GM12878 (cell line): ENCODE measurements around the gene NPAS2. TPM values are rescaled to one million over a fixed set of nuclear protein-coding genes. Genes with fewer than 3 reads are reported as not detected.

Source experiments
- ATAC-seq: fragments of 200-7000 bp; cut with Tn5 transposase; 3 replicates; pipeline ENCODE4 v1.9.1; 2020; ENCODE audit warnings: mild to moderate bottlenecking, moderate library complexity
- BruUV-seq: library from RNA; stranded (reverse); fragments of 400-500 nt; replicated peaks from 2 replicates; lab custom pipeline; 2021; lab: Mats Ljungman, UMichigan
- CTCF ChIA-PET: fragments of 300-600 bp; sonication (Branson Sonifier 250); formaldehyde crosslinking; extraction: SDS; loops from one replicate; lab custom pipeline; 2021; ENCODE audit warnings: inconsistent platforms; lab: Yijun Ruan, JAX
- POLR2A ChIA-PET: fragments of 350-600 bp; formaldehyde crosslinking; extraction: SDS; loops from one replicate; lab custom pipeline; 2021; ENCODE audit warnings: inconsistent platforms; lab: Charles Lee
- RAD21 ChIA-PET: fragments of 300-600 bp; sonication (Branson Sonifier 250); formaldehyde crosslinking; loops from one replicate; lab custom pipeline; 2023; ENCODE audit warnings: antibody characterized with exemption; ENCODE audit not compliant: unreplicated experiment; lab: Charles Lee
- SMC1A ChIA-PET: fragments of 300-600 bp; sonication (Branson Sonifier 250); formaldehyde crosslinking; loops from one replicate; lab custom pipeline; 2023; ENCODE audit not compliant: unreplicated experiment, uncharacterized antibody; lab: Charles Lee
- DNase-seq: peaks from one replicate; pipeline ENCODE4 v3.0.0-alpha.2; 2011; ENCODE audit warnings: low read depth, low spot score
- FAIRE-seq: peaks from 3 replicates; lab custom pipeline; 2011; peaks lifted over from hg19 to GRCh38; lab: Jason Lieb, UNC
- H2AFZ ChIP-seq: 2 replicates; pipeline ENCODE4 v1.6.0; 2011; ENCODE audit warnings: low read depth, low read length, control low read depth; ENCODE audit not compliant: control insufficient read depth
- H3K27ac ChIP-seq: 2 replicates; pipeline ENCODE4 v1.5.1; 2011; ENCODE audit warnings: control low read depth; ENCODE audit not compliant: control insufficient read depth, insufficient read depth
- H3K27me3 ChIP-seq, 2 experiments: replicated peaks in 1 of 2; 2 replicates each; pipeline versions ENCODE4 v1.6.0 to v1.6.1; 2011; ENCODE audit warnings: low read length in 1 of 2; ENCODE audit not compliant: control insufficient read depth in 2 of 2, insufficient read depth in 2 of 2
- H3K36me3 ChIP-seq, 2 experiments: 2 replicates each; pipeline ENCODE4 v1.5.1; 2011; ENCODE audit warnings: low read length in 1 of 2; ENCODE audit not compliant: control insufficient read depth in 2 of 2, insufficient read depth in 2 of 2
- H3K4me1 ChIP-seq: 2 replicates; pipeline ENCODE4 v1.6.1; 2011; ENCODE audit warnings: mild to moderate bottlenecking, low read length, moderate library complexity, mixed read lengths; ENCODE audit not compliant: control insufficient read depth, insufficient read depth
- H3K4me2 ChIP-seq: 2 replicates; pipeline ENCODE4 v1.6.0; 2011; ENCODE audit warnings: control low read depth; ENCODE audit not compliant: control insufficient read depth, insufficient read depth
- H3K4me3 ChIP-seq: fragments of 200-600 bp; sonication (generic); 2 replicates; pipeline ENCODE4 v1.5.1; 2016
- H3K79me2 ChIP-seq: 2 replicates; pipeline ENCODE4 v1.6.0; 2011; ENCODE audit warnings: low read length; ENCODE audit not compliant: control insufficient read depth, insufficient read depth
- H3K9ac ChIP-seq: 2 replicates; pipeline ENCODE4 v1.8.0; 2011; ENCODE audit warnings: low read length, control low read depth, mixed read lengths; ENCODE audit not compliant: control insufficient read depth, insufficient read depth
- H3K9me3 ChIP-seq: replicated peaks from 3 replicates; pipeline ENCODE4 v1.5.1; 2011; ENCODE audit warnings: mild to moderate bottlenecking, low read length; ENCODE audit not compliant: control insufficient read depth, insufficient read depth
- H4K20me1 ChIP-seq: 2 replicates; pipeline ENCODE4 v1.6.0; 2011; ENCODE audit not compliant: control insufficient read depth, insufficient read depth
- CBFB ChIP-seq: IDR thresholded peaks from 2 replicates; pipeline ENCODE4 v1.6.1; 2016; ENCODE audit warnings: antibody characterized with exemption, low read depth
- CBX3 ChIP-seq: fragments of 200-600 bp; sonication (generic); IDR thresholded peaks from 2 replicates; pipeline ENCODE4 v1.6.1; 2016; ENCODE audit warnings: low read depth, borderline replicate concordance
- CEBPB ChIP-seq, 2 experiments: fragments of 150-350 bp in 1 of 2; IDR thresholded peaks; 2 replicates each; pipeline ENCODE4 v1.6.1; 2012 to 2014; ENCODE audit warnings: low read depth in 2 of 2, low read length in 2 of 2, borderline replicate concordance in 1 of 2, inconsistent platforms in 1 of 2
- GABPA ChIP-seq: IDR thresholded peaks from 2 replicates; pipeline ENCODE4 v1.6.1; 2014; ENCODE audit warnings: antibody characterized with exemption, low read depth, mild to moderate bottlenecking, inconsistent platforms
- MEF2A ChIP-seq: IDR thresholded peaks from 2 replicates; pipeline ENCODE4 v1.6.1; 2011; ENCODE audit warnings: low read depth, mild to moderate bottlenecking, low read length, moderate library complexity; ENCODE audit not compliant: insufficient read depth
- SMAD5 ChIP-seq: IDR thresholded peaks from 2 replicates; pipeline ENCODE4 v1.6.1; 2016; ENCODE audit warnings: antibody characterized with exemption, low read depth
- WGBS: methylation state at CpG from one replicate; pipeline ENCODE4 v1.1.6; 2016; ENCODE audit warnings: low lambda C conversion rate; ENCODE audit not compliant: insufficient replicate concordance, insufficient coverage; ENCODE audit errors: missing lambda C conversion rate; 5-methylcytosine and 5-hydroxymethylcytosine counted together
- in situ Hi-C: fragments of 300-500 bp; cut with MboI; formaldehyde crosslinking; loops from 9 replicates; pipeline ENCODE4 v1.14.3; 2018; ENCODE audit warnings: mixed read lengths
- intact Hi-C: fragments of 100-400 bp; cut with micrococcal nuclease; formaldehyde crosslinking; loops from one replicate; pipeline ENCODE4 v1.14.2; 2022; ENCODE audit not compliant: unreplicated experiment
- polyA plus RNA-seq, 11 experiments: library from polyadenylated mRNA; depleted of rRNA in 4 of 11; unstranded in 6 of 11; stranded (reverse) in 5 of 11; fragments of >200 nt; fragmentation: Nextera tagmentation in 4 of 11; fragmentation: Illumina TruSeq in 1 of 11; extraction: Ambion mirVana in 4 of 11; extraction: Trizol in 1 of 11; gene quantifications; 1 replicate in 1 of 11; 2 replicates in 10 of 11; pipeline versions ENCODE4 v1.2.1 to v1.2.3, GENCODE V29; 2011 to 2016; ENCODE audit warnings: inconsistent platforms in 2 of 11, missing spikeins in 2 of 11, low read depth in 1 of 11
- total RNA-seq, 4 experiments: library from RNA; depleted of rRNA in 3 of 4; stranded (reverse); fragments of >200 nt in 3 of 4; fragmentation: Illumina TruSeq in 1 of 4; extraction: Trizol in 1 of 4; gene quantifications; 2 replicates each; pipeline versions ENCODE4 v1.2.1 to v1.2.3, GENCODE V29; 2013 to 2021
- TF ChIP-seq, protein P1 (sequence below): IDR thresholded peaks from 2 replicates; pipeline ENCODE4 v1.6.1; 2012; ENCODE audit warnings: low read depth, low read length, improper control_type of control experiment
- TF ChIP-seq, protein P2 (sequence below): fragments of 450-650 bp; IDR thresholded peaks from 2 replicates; pipeline ENCODE4 v1.6.1; 2014; ENCODE audit warnings: mild to moderate bottlenecking
- TF ChIP-seq, protein P3 (sequence below): fragments of 450-650 bp; formaldehyde crosslinking; IDR thresholded peaks from 2 replicates; pipeline ENCODE4 v1.4.0; 2022; ENCODE audit warnings: mild to moderate bottlenecking, moderate library complexity
- TF ChIP-seq, protein P4 (sequence below): IDR thresholded peaks from 2 replicates; pipeline ENCODE4 v1.6.1; 2012; ENCODE audit warnings: low read depth, low read length, improper control_type of control experiment
- TF ChIP-seq, protein P5 (sequence below): fragments of 450-650 bp; IDR thresholded peaks from 2 replicates; pipeline ENCODE4 v1.6.1; 2017; ENCODE audit warnings: borderline replicate concordance
- TF ChIP-seq, protein P6 (sequence below): fragments of 450-650 bp; formaldehyde crosslinking; IDR thresholded peaks from 2 replicates; pipeline ENCODE4 v1.5.0; 2022; ENCODE audit warnings: mild to moderate bottlenecking, missing genetic modification characterization

The NPAS2 gene
- total and polyA plus RNA-seq, 10 of the 15 experiments (the other 5 are each of a cell fraction or from before 2014, with no cell fraction given) = 0.08 TPM; not detected in 9

DNA sequence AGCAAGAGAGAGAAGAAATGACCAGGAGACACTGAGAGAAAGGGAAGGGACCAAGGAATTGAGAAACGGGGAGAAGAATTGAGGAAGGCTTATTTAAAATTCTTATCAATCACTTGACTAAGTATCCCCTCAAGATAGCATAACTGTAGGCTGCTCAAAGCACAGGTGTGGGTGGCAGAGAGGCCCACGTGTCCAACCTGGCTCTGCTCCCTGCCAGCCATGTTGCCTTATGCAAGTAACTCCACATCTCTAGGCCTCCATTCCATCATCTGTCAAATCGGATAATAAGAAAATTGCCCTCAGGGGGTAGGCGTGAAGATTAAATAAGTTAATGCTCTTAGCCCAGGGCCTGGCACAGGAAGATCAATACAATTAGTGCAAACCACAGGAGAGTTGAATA, 7.4 kb upstream of the NPAS2 start:
- Histone ChIP-seq H3K9me3 (no peaks in the 10 kb centered on the region), H3K4me2 (no peak overlapping the region), H3K4me1 (no peaks in the 10 kb centered on the region), H3K27me3 (peaks cover 3 to 4% of the 10 kb centered on the region in 2 experiments; a peak in 3 of 4 replicates), H3K79me2 (no peaks in the 10 kb centered on the region), H3K36me3 (no peaks in the 10 kb centered on the region), H2AFZ (no peak overlapping the region), H3K4me3 (no peak overlapping the region), H3K9ac (no peak overlapping the region), H4K20me1 (no peaks in the 10 kb centered on the region), H3K27ac (no peak overlapping the region)
- no TSS peak for BruUV-seq
- RAD21 ChIA-PET = no interaction called here
- TF ChIP-seq, protein P1, sequence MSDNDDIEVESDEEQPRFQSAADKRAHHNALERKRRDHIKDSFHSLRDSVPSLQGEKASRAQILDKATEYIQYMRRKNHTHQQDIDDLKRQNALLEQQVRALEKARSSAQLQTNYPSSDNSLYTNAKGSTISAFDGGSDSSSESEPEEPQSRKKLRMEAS = no peak
- TF ChIP-seq, protein P2, sequence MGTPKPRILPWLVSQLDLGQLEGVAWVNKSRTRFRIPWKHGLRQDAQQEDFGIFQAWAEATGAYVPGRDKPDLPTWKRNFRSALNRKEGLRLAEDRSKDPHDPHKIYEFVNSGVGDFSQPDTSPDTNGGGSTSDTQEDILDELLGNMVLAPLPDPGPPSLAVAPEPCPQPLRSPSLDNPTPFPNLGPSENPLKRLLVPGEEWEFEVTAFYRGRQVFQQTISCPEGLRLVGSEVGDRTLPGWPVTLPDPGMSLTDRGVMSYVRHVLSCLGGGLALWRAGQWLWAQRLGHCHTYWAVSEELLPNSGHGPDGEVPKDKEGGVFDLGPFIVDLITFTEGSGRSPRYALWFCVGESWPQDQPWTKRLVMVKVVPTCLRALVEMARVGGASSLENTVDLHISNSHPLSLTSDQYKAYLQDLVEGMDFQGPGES = no peak
- TF ChIP-seq SMAD5 (no peak), MEF2A (no peak), CBFB (no peak), CBX3 (no peak), CEBPB (IDR thresholded peaks at IDR 0.05; ENCODE audit: borderline replicate concordance in 1 of 2, low read depth in 2 of 2, low read length in 2 of 2) (no peak), GABPA (no peak)
- TF ChIP-seq, protein P3, sequence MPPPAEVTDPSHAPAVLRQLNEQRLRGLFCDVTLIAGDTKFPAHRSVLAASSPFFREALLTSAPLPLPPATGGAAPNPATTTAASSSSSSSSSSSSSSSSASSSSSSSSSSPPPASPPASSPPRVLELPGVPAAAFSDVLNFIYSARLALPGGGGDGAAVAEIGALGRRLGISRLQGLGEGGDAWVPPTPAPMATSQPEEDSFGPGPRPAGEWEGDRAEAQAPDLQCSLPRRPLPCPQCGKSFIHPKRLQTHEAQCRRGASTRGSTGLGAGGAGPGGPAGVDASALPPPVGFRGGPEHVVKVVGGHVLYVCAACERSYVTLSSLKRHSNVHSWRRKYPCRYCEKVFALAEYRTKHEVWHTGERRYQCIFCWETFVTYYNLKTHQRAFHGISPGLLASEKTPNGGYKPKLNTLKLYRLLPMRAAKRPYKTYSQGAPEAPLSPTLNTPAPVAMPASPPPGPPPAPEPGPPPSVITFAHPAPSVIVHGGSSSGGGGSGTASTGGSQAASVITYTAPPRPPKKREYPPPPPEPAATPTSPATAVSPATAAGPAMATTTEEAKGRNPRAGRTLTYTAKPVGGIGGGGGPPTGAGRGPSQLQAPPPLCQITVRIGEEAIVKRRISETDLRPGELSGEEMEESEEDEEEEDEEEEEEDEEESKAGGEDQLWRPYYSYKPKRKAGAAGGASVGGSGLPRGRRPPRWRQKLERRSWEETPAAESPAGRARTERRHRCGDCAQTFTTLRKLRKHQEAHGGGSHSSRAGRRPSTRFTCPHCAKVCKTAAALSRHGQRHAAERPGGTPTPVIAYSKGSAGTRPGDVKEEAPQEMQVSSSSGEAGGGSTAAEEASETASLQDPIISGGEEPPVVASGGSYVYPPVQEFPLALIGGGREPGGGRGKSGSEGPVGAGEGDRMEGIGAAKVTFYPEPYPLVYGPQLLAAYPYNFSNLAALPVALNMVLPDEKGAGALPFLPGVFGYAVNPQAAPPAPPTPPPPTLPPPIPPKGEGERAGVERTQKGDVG (CRISPR knock-in tag) = no peak
- TF ChIP-seq, protein P4, sequence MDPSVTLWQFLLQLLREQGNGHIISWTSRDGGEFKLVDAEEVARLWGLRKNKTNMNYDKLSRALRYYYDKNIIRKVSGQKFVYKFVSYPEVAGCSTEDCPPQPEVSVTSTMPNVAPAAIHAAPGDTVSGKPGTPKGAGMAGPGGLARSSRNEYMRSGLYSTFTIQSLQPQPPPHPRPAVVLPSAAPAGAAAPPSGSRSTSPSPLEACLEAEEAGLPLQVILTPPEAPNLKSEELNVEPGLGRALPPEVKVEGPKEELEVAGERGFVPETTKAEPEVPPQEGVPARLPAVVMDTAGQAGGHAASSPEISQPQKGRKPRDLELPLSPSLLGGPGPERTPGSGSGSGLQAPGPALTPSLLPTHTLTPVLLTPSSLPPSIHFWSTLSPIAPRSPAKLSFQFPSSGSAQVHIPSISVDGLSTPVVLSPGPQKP = no peak
- TF ChIP-seq, protein P5, sequence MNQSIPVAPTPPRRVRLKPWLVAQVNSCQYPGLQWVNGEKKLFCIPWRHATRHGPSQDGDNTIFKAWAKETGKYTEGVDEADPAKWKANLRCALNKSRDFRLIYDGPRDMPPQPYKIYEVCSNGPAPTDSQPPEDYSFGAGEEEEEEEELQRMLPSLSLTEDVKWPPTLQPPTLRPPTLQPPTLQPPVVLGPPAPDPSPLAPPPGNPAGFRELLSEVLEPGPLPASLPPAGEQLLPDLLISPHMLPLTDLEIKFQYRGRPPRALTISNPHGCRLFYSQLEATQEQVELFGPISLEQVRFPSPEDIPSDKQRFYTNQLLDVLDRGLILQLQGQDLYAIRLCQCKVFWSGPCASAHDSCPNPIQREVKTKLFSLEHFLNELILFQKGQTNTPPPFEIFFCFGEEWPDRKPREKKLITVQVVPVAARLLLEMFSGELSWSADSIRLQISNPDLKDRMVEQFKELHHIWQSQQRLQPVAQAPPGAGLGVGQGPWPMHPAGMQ = no peak
- TF ChIP-seq, protein P6, sequence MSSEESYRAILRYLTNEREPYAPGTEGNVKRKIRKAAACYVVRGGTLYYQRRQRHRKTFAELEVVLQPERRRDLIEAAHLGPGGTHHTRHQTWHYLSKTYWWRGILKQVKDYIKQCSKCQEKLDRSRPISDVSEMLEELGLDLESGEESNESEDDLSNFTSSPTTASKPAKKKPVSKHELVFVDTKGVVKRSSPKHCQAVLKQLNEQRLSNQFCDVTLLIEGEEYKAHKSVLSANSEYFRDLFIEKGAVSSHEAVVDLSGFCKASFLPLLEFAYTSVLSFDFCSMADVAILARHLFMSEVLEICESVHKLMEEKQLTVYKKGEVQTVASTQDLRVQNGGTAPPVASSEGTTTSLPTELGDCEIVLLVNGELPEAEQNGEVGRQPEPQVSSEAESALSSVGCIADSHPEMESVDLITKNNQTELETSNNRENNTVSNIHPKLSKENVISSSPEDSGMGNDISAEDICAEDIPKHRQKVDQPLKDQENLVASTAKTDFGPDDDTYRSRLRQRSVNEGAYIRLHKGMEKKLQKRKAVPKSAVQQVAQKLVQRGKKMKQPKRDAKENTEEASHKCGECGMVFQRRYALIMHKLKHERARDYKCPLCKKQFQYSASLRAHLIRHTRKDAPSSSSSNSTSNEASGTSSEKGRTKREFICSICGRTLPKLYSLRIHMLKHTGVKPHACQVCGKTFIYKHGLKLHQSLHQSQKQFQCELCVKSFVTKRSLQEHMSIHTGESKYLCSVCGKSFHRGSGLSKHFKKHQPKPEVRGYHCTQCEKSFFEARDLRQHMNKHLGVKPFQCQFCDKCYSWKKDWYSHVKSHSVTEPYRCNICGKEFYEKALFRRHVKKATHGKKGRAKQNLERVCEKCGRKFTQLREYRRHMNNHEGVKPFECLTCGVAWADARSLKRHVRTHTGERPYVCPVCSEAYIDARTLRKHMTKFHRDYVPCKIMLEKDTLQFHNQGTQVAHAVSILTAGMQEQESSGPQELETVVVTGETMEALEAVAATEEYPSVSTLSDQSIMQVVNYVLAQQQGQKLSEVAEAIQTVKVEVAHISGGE (CRISPR knock-in tag) = no peak
- SMC1A ChIA-PET = no interaction called here
- in situ Hi-C loops = no loop called here
- CTCF ChIA-PET = no interaction called here
- DNase-seq (no peak), ATAC-seq (no peak), FAIRE-seq (no peak)
- intact Hi-C loops = no loop called here
- POLR2A ChIA-PET = no interaction called here
- 31% methylated on average over 4 of the region's 4 CpGs for WGBS
